A549 (cell line): ENCODE data around the gene FADS6. TPM values are rescaled to one million over a fixed set of nuclear protein-coding genes. Genes with fewer than 3 reads are reported as not detected.

Source experiments
- ATAC-seq, 2 experiments: fragments of 200-7000 bp in 1 of 2; fragments of >200 bp in 1 of 2; cut with Nextera tagmentation in 1 of 2; cut with Tn5 transposase in 1 of 2; 3 replicates each; pipeline versions ENCODE4 v1.8.0 to v1.9.1; 2018 to 2020; ENCODE audit warnings: mild to moderate bottlenecking in 1 of 2, moderate library complexity in 1 of 2
- CTCF ChIA-PET: fragments of 300-600 bp; sonication (Branson Sonifier 250); formaldehyde crosslinking; extraction: SDS; loops from one replicate; lab custom pipeline; 2021; ENCODE audit warnings: antibody characterized with exemption, inconsistent platforms; lab: Yijun Ruan, JAX
- POLR2A ChIA-PET: fragments of 350-600 bp; formaldehyde crosslinking; extraction: SDS; loops from one replicate; lab custom pipeline; 2021; ENCODE audit warnings: antibody characterized with exemption, inconsistent platforms; lab: Yijun Ruan, JAX
- DNase-seq, 2 experiments: peaks; one replicate each; pipeline versions ENCODE4 v3.0.0 to v3.0.0-alpha.2; 2011 to 2016; ENCODE audit warnings: low read depth in 1 of 2, low spot score in 1 of 2
- FAIRE-seq: peaks from 2 replicates; lab custom pipeline; 2011; peaks lifted over from hg19 to GRCh38; lab: Jason Lieb, UNC
- H3K27ac ChIP-seq, 2 experiments: fragments of >200 bp; sonication (Bioruptor Twin); formaldehyde crosslinking; 3 replicates each; pipeline ENCODE4 v1.5.1; 2016 to 2017
- H3K4me1 ChIP-seq: fragments of >200 bp; sonication (Bioruptor Twin); formaldehyde crosslinking; 3 replicates; pipeline ENCODE4 v1.6.1; 2016
- H3K4me2 ChIP-seq: fragments of >200 bp; sonication (Bioruptor Twin); formaldehyde crosslinking; 3 replicates; pipeline ENCODE4 v1.6.1; 2016
- H3K4me3 ChIP-seq: fragments of >200 bp; sonication (Bioruptor Twin); formaldehyde crosslinking; 3 replicates; pipeline ENCODE4 v1.5.1; 2016
- H3K9me3 ChIP-seq: fragments of >200 bp; sonication (Bioruptor Twin); formaldehyde crosslinking; 3 replicates; pipeline ENCODE4 v1.6.1; 2016
- ATOH8 ChIP-seq: fragments of 250-450 bp; sonication (Bioruptor Pico); IDR thresholded peaks from 2 replicates; pipeline ENCODE4 v1.5.0; 2020; ENCODE audit warnings: low read depth, mild to moderate bottlenecking, moderate library complexity
- E2F6 ChIP-seq: IDR thresholded peaks from 2 replicates; pipeline ENCODE4 v1.6.1; 2012; ENCODE audit warnings: low read depth, borderline replicate concordance
- EHMT2 ChIP-seq: fragments of 200-600 bp; sonication (generic); IDR thresholded peaks from 2 replicates; pipeline ENCODE4 v1.6.1; 2016; ENCODE audit warnings: antibody characterized with exemption, low read depth, mild to moderate bottlenecking, moderate library complexity
- HEYL ChIP-seq: fragments of 250-450 bp; sonication (Bioruptor Pico); IDR thresholded peaks from 2 replicates; pipeline ENCODE4 v1.8.0; 2021; ENCODE audit warnings: mild to moderate bottlenecking, moderate library complexity
- HOXB13 ChIP-seq: fragments of 250-450 bp; sonication (Bioruptor Pico); IDR thresholded peaks from 2 replicates; pipeline ENCODE4 v1.5.0; 2020; ENCODE audit warnings: low read depth, mild to moderate bottlenecking, moderate library complexity
- HOXB5 ChIP-seq: fragments of 250-450 bp; sonication (Bioruptor Pico); IDR thresholded peaks from 2 replicates; pipeline ENCODE4 v1.5.0; 2020; ENCODE audit warnings: mild to moderate bottlenecking, moderate library complexity
- KDM1A ChIP-seq: fragments of 200-600 bp; sonication (generic); IDR thresholded peaks from 2 replicates; pipeline ENCODE4 v1.6.1; 2016; ENCODE audit warnings: low read depth, mild to moderate bottlenecking
- MAFK ChIP-seq: fragments of 450-650 bp; IDR thresholded peaks from 2 replicates; pipeline ENCODE4 v1.6.1; 2014; ENCODE audit not compliant: partially characterized antibody
- MAX ChIP-seq: IDR thresholded peaks from 2 replicates; pipeline ENCODE4 v1.6.1; 2012
- MYC ChIP-seq: IDR thresholded peaks from 2 replicates; pipeline ENCODE4 v1.6.1; 2012; ENCODE audit warnings: mild to moderate bottlenecking, inconsistent platforms, low read length, improper control_type of control experiment, borderline replicate concordance
- POLR2A ChIP-seq: IDR thresholded peaks from 2 replicates; pipeline ENCODE4 v1.6.1; 2012; ENCODE audit warnings: mild to moderate bottlenecking, low read length
- RARB ChIP-seq: fragments of 250-450 bp; sonication (Bioruptor Pico); IDR thresholded peaks from 2 replicates; pipeline ENCODE4 v1.8.0; 2021; ENCODE audit warnings: mild to moderate bottlenecking, moderate library complexity
- SMC3 ChIP-seq: fragments of >200 bp; sonication (Bioruptor Twin); formaldehyde crosslinking; IDR thresholded peaks from 3 replicates; pipeline ENCODE4 v1.6.1; 2018; ENCODE audit warnings: inconsistent platforms
- ZNF302 ChIP-seq: fragments of 250-450 bp; sonication (Bioruptor Pico); IDR thresholded peaks from 2 replicates; pipeline ENCODE4 v1.9.0; 2021; ENCODE audit warnings: inconsistent platforms, mild to moderate bottlenecking, moderate library complexity
- ZSCAN20 ChIP-seq: fragments of 250-450 bp; sonication (Bioruptor Pico); IDR thresholded peaks from 2 replicates; pipeline ENCODE4 v1.8.0; 2022; ENCODE audit warnings: mild to moderate bottlenecking, moderate library complexity
- WGBS: methylation state at CpG from one replicate; pipeline ENCODE4 v1.1.6; 2017; ENCODE audit errors: missing lambda C conversion rate; 5-methylcytosine and 5-hydroxymethylcytosine counted together
- polyA plus RNA-seq, 4 experiments: library from polyadenylated mRNA; depleted of rRNA in 3 of 4; stranded (reverse); fragments of >200 nt; fragmentation: RNase III in 1 of 4; extraction: RNeasy Plus Mini Kit Qiagen cat#74134 plus additional on column Dnase treatment in 1 of 4; gene quantifications; 2 replicates in 3 of 4; 3 replicates in 1 of 4; pipeline ENCODE4 v1.2.3, GENCODE V29; 2011 to 2017

FADS6 gene
- polyA plus RNA-seq, 2 of the 4 experiments (the other 2 are of a cell fraction): 0.04 TPM; not detected in 1

- WGBS: 89% methylated on average over 12 of the region's 12 CpGs
Measured at GRCh38 chr17:74868251-74868907, 25.1 kb downstream of the FADS6 start.

GRCh38 chr17:74866198-74866835, 27.1 kb downstream of the FADS6 start:
- ChIA-PET CTCF (interaction anchor here (0.6 to 42.4 kb wide), 18 partner anchors 4 to 300 kb away, joined by 3 to 1302 read pairs (median 8); partner anchors contain the start of genes FDXR, GRIN2C, MRPL58 and NAT9), POLR2A (interaction anchor here (0.5 kb wide), 1 partner anchor 28 kb away, joined by 7 read pairs; no protein-coding TSS in a partner anchor)
- DNase-seq (no peak), FAIRE-seq (no peak), ATAC-seq (no peak)
- no peak overlapping the region for H3K4me3 ChIP-seq
- no peak overlapping the region for H3K4me2 ChIP-seq
- WGBS: 78% methylated on average over 19 of the region's 19 CpGs
- peaks cover 5% of the 10 kb centered on the region; the same call in 2 of the 3 replicates for H3K9me3 ChIP-seq
- H3K27ac ChIP-seq: no peak overlapping the region
- no peak for TF ChIP-seq RARB (CRISPR knock-in tag)
- TF ChIP-seq E2F6: no peak
- TF ChIP-seq ZNF302 (CRISPR knock-in tag): no peak
- no peak for TF ChIP-seq HOXB13 (CRISPR knock-in tag)
- no peak for TF ChIP-seq ATOH8 (CRISPR knock-in tag)
- peaks cover 32% of the 10 kb centered on the region for H3K4me1 ChIP-seq

More at GRCh38 chr17:74868251-74868907, 25.1 kb downstream of the FADS6 start:
- no peak for ATAC-seq
- Histone ChIP-seq H3K4me1 (peaks cover 20% of the 10 kb centered on the region), H3K9me3 (peaks cover 5% of the 10 kb centered on the region; the same call in 2 of the 3 replicates), H3K4me3 (no peak overlapping the region), H3K27ac (no peak overlapping the region), H3K4me2 (no peak overlapping the region)
- no peak for FAIRE-seq
- CTCF ChIA-PET: interaction anchor here (8.3 to 42.4 kb wide), 4 partner anchors 1 to 122 kb away, joined by 75 to 1302 read pairs (median 851); partner anchors contain the start of genes FDXR, GRIN2C and NAT9
- TF ChIP-seq HEYL (CRISPR knock-in tag) (no peak), SMC3 (no peak), ATOH8 (CRISPR knock-in tag) (no peak), MAFK (no peak), EHMT2 (no peak)
- POLR2A ChIA-PET: interaction anchor here (1.2 kb wide), 1 partner anchor 25 kb away, joined by 3 read pairs; no protein-coding TSS in a partner anchor
- no peak for DNase-seq

GRCh38 chr17:74865504-74866197, 27.8 kb downstream of the FADS6 start:
- no peak overlapping the region for H3K27ac ChIP-seq
- WGBS: 75% methylated on average over 15 of the region's 19 CpGs
- peaks cover 5% of the 10 kb centered on the region; the same call in 2 of the 3 replicates for H3K9me3 ChIP-seq
- FAIRE-seq (no peak), ATAC-seq (peak in 1 of 2 experiments; percentile 13; a peak in 2 of 6 replicates), DNase-seq (no peak)
- H3K4me1 ChIP-seq: peaks cover 32% of the 10 kb centered on the region
- POLR2A ChIA-PET: interaction anchor here (0.5 to 4.9 kb wide), 2 partner anchors 7 to 28 kb away, joined by 7 to 43 read pairs; partner anchors contain the start of gene FDXR
- H3K4me3 ChIP-seq: no peak overlapping the region
- no peak overlapping the region for H3K4me2 ChIP-seq
- CTCF ChIA-PET: interaction anchor here (0.6 to 42.4 kb wide), 26 partner anchors 4 to 384 kb away, joined by 3 to 1302 read pairs (median 6); partner anchors contain the start of genes FDXR, GRIN2C, MRPL58 and NAT9
- TF ChIP-seq KDM1A: no peak
- TF ChIP-seq HEYL (CRISPR knock-in tag): no peak
- TF ChIP-seq POLR2A: no peak
- TF ChIP-seq MYC: no peak
- TF ChIP-seq MAX: no peak
- TF ChIP-seq ZSCAN20: no peak
- TF ChIP-seq HOXB5 (CRISPR knock-in tag): no peak
